Measurements from ENCODE around the gene RBKS.
"Not testable (repeated sequence)": the region's sequence is repeated elsewhere in the genome, so short reads cannot be mapped to it uniquely, and the experiment has no call there.

RBKS gene

GRCh38 chr2:27798948-27799645 is 91.1 kb downstream of the RBKS start:
- DNase-seq (ENCODE audit: low read depth), result peak; percentile 100

DNA sequence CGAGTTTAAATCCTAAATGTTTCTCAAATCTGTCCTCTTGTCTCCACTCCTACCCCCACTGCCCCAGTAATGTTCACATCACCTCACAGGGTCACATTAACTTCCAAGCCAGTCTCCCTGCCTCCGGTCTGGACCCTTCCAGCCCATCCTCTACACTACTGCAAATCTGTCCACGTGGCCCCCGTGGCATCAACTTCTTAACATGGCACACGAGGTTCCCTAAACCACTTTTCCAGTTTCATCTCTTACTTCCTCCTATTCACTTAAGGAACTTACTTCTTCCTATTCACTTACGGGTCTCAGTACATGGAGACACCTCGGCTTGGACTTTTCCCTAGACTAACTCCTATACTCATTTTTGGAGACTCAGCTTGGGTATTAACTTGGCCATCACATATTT is 91.7 kb downstream of the RBKS start:
- DNase-seq (ENCODE audit: low read depth), result no peak

DNA sequence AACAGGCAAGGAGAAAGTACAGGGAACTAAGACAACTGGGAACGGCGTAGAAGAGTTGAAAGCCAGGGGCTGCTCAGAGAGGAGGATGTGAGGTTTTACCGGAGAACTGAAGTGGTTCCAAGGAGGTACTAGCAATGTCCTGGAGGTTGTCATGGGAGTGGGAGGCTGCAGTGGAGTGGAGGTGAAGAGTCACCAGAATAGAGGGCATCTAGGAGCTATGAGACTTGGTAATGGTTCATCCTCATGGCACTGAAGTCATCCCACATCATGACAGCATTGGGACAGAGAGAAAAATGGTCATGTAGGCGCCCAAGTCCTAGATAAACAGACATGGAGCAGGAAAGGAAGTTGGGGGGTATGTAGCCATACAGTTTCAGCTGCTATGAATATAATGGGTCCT is 92.3 kb downstream of the RBKS start:
- no peak for DNase-seq (ENCODE audit: low read depth)

- no peak for DNase-seq (ENCODE audit: low read depth)
These were observed 93.1 kb downstream of the RBKS start for GRCh38 chr2:27796791-27797765.

DNA sequence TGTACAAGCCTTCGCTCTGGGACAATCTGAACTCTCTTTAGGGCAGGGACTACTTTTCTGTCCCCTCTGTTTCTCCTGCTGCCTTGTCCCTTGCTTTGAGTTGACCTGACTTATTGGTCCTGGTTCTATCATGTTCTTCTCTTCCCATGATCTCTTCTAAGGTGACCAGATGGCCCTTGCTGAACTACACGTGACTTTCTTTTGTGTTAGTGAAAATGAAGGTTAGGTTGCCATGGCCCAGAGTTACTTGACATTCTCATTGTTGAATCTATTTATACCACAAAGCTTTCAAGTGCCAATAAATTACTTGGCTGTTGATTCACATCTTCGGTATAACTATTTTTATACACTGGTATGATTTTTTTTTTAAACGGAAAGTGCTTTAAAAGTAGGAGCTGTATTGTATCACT is 94.3 kb downstream of the RBKS start:
- no peak for DNase-seq (ENCODE audit: low read depth)

- no peak for DNase-seq (ENCODE audit: low read depth)
These were observed 94.9 kb downstream of the RBKS start for GRCh38 chr2:27795093-27795834.

DNA sequence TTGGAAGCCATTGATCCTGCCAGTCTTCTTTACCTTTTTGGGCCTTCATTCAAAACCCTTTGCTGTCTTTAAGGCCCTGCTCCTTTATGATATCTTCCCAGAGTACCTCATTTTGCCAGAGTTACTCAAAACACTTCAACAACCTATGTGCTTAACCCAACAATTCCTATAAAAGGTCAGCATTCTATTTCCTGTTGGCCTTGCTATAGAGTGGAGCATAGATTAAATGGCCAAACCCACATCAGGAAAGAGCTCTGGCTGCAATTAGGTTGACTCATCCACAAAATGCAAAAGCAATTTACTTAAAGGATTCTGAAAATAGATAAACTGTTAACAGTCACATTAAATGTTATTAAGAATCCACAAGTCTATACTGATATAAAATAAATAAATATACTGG is 97.4 kb downstream of the RBKS start:
- no peak for DNase-seq (ENCODE audit: low read depth)

- DNase-seq (ENCODE audit: low read depth), result no peak
These were observed 99.4 kb downstream of the RBKS start for GRCh38 chr2:27790796-27791195.

GRCh38 chr2:27782701-27783100 is 107.5 kb downstream of the RBKS start:
- no peak for DNase-seq (ENCODE audit: low read depth)

DNA sequence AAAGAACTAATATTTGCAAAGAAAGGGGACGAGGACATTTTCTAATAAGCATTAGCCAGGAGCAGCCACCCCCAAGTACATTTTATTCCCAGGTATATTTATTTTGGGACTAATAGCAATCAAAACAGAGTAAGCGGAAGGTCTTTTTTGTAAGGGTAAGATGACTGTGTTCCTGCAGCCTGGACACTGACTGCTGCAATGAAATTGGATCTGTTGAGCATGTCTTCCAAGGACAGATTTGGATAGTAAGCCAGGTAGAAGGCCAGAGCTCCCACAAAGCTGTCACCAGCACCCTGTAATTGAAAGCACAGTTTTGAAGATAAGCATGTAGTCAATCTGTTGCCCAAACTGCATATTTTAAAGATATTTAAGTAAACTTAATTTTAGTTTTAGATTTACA is 108.7 kb downstream of the RBKS start:
- DNase-seq (ENCODE audit: low read depth), result no peak

GRCh38 chr2:27779417-27780055 is 110.7 kb downstream of the RBKS start:
- no peak for DNase-seq (ENCODE audit: low read depth)

DNA sequence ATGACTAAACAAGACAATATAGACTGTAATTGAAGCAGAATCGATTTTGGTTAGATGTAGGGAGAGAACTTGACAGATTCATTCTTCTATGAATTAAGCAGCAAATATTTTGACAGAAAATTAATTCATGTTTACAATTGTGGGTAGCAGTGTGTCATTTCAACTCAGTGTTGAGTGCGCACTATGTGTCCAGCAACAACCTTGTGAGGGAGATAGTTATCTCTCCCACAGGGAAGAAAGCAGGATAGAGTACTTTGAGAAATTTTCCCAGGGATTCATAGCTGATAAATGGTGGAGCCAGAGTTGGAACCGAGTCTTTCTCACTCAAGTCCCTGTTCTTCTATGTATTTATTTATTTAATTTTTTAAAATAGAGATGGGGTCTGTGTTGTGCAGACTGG is 113.5 kb downstream of the RBKS start:
- no peak for DNase-seq (ENCODE audit: low read depth)

DNA sequence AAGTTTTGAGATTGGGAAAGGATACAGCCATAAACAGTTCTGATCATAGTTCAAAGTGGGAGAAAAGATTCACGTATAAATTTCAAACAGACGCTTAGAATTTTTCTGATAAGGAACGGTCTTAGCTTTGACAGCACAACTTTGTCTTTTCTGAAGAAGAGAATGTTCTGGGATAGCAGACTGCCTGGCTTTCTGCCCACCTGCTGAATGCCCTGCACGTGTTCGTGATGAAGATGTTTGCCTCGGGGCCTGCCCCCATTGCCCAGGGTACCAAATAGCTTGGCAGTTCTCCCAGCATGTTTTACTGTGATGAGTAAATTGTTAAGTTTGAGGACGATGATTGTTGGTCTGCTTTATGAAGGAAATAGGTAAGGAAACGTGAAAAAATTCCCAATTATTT is 114.1 kb downstream of the RBKS start:
- DNase-seq (ENCODE audit: low read depth), result no peak

DNA sequence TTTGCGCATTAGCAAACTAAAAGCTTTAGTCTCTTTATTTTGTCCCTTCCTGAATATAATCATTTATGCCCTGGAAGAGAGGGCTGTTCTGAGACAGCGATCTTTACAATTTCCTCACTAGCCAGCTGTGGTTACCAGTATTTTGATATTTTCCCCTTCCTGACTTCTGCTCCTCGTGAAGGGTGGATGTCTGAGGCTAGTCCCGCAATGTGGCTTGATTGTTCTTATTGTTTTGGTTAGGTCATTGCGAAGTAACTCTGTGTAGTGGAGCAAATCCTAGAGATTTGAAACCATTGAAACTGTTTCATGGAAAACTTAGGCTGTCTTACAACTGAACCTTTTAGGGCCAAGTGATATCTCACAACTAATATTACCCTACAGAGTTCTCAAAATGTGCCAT is 116.2 kb downstream of the RBKS start:
- DNase-seq (ENCODE audit: low read depth), result no peak

DNA sequence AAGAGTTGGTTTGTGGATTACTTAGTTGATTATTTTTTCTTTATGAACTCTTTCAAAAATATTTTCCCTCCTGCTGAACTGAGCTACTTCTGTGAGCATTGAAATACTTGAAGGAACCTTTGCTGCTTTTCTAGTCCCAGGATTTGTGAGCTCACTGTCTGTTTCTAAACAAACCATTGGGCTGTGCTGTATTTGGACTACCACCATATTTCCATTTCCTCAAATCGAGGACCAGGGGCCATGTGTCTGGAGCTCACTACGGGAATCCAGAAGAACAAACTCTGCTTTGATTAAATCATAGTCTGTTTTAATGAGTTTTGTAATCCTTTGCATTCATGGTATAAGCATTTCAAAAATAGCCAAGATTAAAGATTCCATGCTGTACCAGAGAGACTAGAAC is 117.4 kb downstream of the RBKS start:
- no peak for DNase-seq (ENCODE audit: low read depth)

- no peak for DNase-seq (ENCODE audit: low read depth)
These were observed 118.4 kb downstream of the RBKS start, which contains the start of gene MRPL33 for GRCh38 chr2:27771548-27772335. TSS of gene MRPL33 (plus strand) at chr2:27771719. CDS start at chr2:27771778, 59 bp downstream.

DNA sequence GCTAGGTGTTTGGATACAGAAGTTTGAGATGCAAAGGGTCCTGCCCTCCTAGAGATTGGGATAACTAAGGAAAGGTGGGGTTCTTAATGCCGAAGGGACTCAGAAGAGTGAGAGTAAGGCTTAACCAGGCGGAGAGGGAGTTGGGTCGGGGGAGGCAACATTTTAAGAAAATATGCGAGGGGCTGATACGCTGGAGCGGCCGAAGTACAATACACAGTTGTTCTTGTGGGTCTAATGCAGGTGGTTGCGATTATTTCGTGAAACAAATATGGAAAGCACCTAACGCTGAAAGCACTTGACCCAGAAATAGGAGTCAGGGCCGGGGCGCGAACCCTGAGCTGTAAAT is 119.0 kb downstream of the RBKS start:
- DNase-seq (ENCODE audit: low read depth), result no peak

DNA sequence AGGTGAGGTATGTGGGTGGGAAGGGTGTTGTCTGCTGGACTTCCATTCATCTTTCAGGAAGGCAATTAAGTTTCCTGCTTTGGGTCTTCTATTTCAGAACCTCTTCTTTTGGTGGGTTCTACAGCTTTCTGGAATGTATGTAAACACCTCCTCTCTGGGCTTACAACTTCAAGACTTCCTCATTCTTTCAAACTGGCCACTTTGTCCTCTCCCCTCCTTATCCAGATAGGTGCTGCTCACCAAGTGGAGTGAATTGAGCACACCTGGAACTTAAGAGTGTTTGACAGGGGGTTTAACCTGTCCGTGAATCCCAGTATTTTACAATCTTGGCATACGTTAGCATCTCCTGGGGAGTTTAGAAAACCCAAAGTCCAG is 123.9 kb downstream of the RBKS start:
- no peak for DNase-seq (ENCODE audit: low read depth)

GRCh38 chr2:27765621-27766286 is 124.4 kb downstream of the RBKS start:
- no peak for DNase-seq (ENCODE audit: low read depth)

- DNase-seq (ENCODE audit: low read depth), result not testable (repeated sequence)
These were observed 125.7 kb downstream of the RBKS start for GRCh38 chr2:27764526-27764925.

- no peak for DNase-seq (ENCODE audit: low read depth)
These were observed 126.3 kb downstream of the RBKS start for GRCh38 chr2:27763907-27764267.
